Measurements from ENCODE around the gene PEMT.

Gene PEMT

GRCh38 chr17:17570140-17570797, 21.2 kb downstream of the PEMT start:
- peak; percentile 57 for DNase-seq

GRCh38 chr17:17569691-17570090, 21.8 kb downstream of the PEMT start:
- DNase-seq: no peak

GRCh38 chr17:17568772-17569195, 22.7 kb downstream of the PEMT start:
- DNase-seq: peak; percentile 21

- peak; percentile 22 for DNase-seq
These were observed 23.9 kb downstream of the PEMT start for GRCh38 chr17:17567631-17568030.

GRCh38 chr17:17566896-17567513, 24.5 kb downstream of the PEMT start:
- DNase-seq: no peak

- no peak for DNase-seq
These were observed 25.8 kb downstream of the PEMT start for GRCh38 chr17:17565471-17566339.

- no peak for DNase-seq
These were observed 26.6 kb downstream of the PEMT start for GRCh38 chr17:17564896-17565295.

GRCh38 chr17:17564323-17564722, 27.2 kb downstream of the PEMT start:
- DNase-seq: no peak

GRCh38 chr17:17563530-17563929, 28.0 kb downstream of the PEMT start:
- no peak for DNase-seq

GRCh38 chr17:17562146-17562511, 29.4 kb downstream of the PEMT start:
- no peak for DNase-seq

- DNase-seq: no peak
These were observed 29.9 kb downstream of the PEMT start for GRCh38 chr17:17561408-17562145.

GRCh38 chr17:17560975-17561374, 30.5 kb downstream of the PEMT start:
- DNase-seq: no peak

- DNase-seq: no peak
These were observed 31.3 kb downstream of the PEMT start for GRCh38 chr17:17560167-17560566.

- DNase-seq: no peak
These were observed 32.3 kb downstream of the PEMT start for GRCh38 chr17:17559164-17559563.

GRCh38 chr17:17558431-17558830, 33.1 kb downstream of the PEMT start:
- no peak for DNase-seq

- no peak for DNase-seq
These were observed 33.7 kb downstream of the PEMT start for GRCh38 chr17:17557796-17558195.

- DNase-seq: no peak
These were observed 34.8 kb downstream of the PEMT start for GRCh38 chr17:17556671-17557070.

- peak; percentile 8 for DNase-seq
These were observed 35.6 kb downstream of the PEMT start for GRCh38 chr17:17555906-17556305.

- DNase-seq: no peak
These were observed 36.4 kb downstream of the PEMT start for GRCh38 chr17:17555151-17555550.

GRCh38 chr17:17554266-17554665, 37.2 kb downstream of the PEMT start:
- DNase-seq: no peak

GRCh38 chr17:17553217-17554195, 38.0 kb downstream of the PEMT start:
- DNase-seq: no peak
